ENCODE data around the gene BRSK1.

BRSK1 gene

DNA sequence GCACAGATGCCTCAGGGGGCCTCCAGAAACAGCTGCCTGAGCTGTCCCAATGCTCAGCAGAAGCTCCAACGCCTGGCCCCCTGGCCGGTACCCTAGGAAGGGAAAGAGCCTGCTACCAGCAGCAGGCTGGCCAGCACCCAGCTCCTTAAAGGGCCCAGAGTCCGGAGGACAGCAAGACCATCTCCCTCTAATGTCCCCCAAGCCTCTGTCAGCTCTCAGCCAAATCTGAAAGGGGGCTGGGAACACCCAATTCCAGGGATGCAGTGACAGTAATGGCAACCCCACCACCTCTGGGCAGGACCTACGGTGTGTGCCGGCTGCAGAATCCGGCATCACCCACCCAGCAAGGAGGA, 29.2 kb upstream of the BRSK1 start:
- DNase-seq, result no peak

DNA sequence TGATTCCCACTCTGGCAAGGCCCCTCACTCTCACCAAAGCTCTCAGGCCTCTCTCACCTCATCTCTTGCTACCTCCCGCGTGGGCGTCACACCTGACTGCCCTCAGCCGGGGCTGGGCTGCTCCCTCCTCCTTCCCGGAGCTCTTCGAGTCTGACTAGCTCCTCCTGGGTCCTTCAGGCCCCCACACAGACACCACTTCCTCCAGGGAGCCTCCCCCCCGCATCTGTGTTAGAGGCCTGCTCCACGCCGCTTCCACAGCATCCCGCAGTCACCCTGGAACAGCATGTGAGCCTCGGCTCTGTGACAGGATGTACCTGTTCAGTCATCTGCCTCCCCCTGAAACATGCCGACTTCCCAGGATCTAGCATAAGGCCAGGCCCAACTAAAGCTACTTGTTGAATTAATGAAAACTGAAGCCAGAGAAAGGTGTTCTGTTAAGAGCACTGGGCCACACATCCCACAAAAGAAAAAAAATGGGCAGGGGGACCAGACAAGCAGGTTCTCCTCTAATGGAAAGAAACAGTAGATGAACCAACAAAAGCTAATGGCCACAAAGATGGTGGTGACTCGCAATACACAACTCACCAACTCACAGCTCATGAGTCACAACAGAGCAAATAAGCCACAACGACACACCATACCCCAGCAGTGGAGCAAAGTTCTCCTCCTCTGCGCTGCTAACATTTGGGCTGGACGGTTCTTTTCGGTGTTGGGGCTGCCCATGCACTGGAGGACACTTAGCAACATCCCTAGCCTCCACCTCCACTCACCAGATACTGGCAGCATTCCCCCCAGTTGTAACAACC, 28.0 kb upstream of the BRSK1 start:
- no peak for DNase-seq

DNA sequence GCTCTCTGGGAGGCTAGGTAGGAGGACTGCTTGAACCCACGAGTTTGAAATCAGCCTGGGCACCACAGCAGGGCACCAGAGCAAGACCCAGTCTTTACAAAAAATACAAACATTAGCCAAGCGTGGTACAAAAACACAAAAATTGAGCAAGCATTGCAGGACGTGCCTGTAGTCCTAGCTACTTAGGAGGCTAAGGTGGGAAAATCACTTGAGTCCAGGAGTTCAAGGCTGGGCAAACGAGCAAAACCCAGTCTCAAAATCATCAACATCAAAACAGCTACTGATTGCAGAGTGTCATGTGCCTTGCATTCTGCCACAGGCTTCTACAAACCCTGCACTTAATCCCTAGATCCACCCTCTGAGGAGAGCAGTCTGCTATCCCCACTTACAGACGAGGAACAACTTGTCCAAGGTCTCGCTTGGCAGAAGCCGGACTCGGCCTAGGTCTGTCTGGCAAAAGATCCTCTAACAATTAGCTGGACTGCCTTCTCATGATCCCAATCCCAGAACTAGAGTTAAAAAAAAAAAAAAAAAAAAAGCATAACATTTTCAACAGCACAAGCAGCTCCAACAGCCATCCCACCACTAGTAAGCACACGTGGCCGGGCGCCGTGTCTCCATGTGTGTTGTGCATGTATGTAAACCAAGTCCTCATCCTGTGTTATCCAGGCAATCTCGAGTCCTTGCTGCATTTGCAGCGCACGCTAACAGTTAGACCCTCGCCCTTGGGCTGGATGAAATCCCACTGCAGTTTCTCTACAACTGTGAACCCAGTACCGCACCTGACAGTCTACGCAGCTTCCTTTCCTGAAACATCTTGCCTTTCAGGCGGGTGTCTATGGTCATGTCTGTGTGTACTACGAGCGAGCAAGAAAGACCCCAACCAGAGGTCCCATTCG, 27.0 kb upstream of the BRSK1 start:
- no peak for DNase-seq

DNA sequence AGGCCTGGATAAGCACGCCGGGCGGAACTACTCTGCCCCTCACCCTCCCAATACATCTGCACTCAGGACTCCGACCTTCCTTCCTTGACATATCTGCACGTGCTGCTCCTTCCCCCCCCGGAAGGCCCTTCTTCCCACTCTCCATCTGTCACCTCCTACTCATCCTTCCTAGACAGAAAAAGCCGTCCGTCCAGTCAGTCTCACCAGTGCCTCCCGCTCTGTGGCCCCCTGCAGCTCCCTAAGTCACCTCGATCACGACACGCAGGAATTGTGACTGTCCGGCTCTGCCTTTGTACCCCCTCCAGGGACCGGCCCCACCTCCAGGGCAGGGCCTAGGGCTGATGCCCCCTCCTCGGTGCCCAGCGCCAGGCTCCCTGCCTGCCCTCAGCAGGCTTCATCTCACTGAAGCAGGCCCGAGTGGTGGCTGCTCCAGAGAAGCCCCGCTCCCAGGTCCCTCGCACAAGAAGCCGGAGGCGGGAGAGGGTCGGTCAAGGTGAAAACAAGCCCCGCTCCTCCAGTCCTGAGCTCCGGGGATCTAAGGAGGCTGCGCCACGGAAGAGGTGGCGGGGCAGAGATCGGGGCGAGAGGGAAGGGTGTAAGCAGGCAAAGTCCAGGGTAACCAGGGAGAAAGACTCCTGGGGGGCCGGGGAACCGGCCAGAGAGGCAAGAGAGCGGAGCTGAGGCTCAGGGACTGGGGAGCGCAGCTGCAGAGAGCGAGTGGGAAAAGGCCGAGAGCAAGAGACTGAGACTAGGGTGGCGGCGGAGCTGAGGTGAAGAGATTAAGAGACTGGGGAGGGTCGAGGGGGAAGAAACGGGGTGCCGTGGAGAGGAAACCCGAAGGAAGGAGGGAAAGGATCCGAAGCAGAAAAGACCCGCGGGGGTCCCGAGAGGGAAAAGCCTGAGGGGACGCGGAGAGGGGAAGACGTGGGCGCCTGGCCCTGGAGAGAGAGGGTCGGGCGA, 26.1 kb upstream of the BRSK1 start:
- DNase-seq, result no peak

DNA sequence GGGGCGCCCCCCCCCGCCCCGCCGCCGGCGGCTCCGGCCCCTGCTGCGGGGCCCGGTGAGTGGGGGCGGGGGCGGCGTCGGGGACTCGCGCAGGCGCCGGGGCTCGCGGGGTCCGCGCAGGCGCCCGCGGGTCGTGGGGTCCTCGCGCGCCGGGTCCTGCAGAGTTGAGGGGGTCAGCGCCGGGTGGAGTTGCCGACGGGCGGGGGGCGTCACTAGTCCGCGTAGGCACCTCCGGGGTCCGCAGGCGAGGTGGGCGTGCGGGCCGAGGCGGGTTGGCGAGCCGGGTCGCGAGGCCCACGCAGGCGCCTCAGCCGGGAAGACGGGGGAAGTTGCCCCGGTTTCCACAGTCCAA, 25.3 kb upstream of the BRSK1 start:
- DNase-seq, result no peak

DNA sequence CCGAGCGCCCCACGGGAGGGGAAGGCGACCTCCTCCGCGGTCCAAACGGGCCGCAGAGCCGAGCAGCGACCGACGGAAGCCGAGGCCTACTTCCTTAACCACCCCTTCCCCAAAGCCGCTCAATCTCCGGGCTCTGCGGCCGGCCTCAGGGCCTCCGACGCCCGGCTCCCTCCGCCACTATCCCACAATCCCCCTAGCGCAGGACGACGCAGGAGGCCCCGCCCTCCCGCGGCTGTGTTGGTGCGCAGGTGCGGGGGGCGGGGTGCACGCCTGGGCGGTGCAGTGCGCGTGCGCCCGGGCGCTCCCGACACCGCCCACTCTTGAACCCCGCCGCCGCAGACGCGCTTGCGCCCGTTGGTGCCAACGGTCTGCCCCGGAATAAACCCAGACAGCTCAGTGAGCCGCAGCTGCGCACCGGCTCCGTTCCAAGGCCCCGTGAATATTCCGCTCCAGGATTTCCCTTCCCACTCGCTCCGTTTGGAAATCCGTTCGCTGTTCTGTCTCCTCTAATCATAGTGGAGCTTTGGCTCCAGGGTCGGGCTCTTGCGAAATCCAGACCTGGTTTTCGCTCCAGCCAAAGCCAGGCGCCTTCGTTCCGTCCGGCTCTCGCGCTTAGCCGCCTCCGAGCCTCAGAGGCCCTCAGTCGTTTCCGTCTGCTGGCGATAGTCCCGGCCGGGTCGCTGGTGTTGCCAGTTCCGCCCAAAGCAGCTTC, 24.8 kb upstream of the BRSK1 start, which contains the start of gene PPP6R1:
TSS of gene PPP6R1 (minus strand) at position 190 of the 712 bp plus-strand sequence. CDS start 11,914 bp downstream, outside the sequence.
- DNase-seq, result peak; percentile 96

DNA sequence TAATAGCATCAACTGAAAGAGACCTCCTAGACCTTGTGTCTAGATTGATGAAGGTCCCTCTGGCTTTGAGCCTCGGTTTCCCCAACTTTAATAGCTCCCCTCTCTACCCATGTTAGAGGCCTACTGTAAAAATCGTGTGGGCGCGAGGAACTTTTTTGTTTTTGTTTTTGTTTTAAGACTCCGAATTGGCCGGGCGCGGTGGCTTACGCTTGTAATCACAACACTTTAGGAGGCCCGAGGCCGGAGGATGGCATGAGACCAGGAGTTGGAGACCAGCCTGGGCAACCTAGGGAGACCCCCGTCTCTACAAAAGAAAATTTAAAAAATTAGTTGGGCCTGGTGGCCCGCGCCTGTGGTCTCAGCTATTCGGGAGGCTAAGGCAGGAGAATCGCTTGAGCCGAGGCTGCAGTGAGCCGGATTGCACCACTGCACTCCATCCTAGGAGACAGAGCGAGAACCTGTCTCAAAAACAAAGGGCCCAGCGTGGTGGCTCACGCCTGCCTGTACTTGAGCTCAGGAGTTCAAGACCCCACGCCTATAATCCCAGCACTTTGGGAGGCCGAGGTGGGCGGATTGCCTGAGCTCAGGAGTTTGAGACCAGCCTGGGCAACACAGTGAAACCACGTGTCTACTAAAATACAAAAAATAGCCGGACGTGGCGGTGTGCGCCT, 24.1 kb upstream of the BRSK1 start:
- no peak for DNase-seq

DNA sequence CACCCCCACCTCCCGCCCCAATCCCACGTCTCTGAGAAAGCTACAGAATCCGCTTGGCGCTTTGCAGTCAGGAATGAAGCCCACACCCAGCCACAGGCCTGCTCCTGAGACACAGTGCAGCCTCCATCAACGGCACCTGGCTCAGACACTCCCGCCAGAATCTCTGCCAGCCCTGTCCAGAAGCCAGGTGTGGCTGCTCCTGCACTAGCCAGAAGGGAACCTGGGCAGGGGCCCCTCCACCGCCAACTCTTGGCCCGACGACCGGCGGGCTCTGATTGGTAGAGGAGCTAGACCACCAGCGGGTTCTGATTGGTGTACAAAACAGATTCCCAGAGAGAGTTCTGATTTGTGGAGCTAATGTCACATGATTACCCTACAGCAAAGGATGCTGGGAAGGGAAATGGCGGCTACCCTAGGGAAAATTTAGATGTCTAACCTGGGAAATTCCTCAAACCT, 22.1 kb upstream of the BRSK1 start:
- no peak for DNase-seq

DNA sequence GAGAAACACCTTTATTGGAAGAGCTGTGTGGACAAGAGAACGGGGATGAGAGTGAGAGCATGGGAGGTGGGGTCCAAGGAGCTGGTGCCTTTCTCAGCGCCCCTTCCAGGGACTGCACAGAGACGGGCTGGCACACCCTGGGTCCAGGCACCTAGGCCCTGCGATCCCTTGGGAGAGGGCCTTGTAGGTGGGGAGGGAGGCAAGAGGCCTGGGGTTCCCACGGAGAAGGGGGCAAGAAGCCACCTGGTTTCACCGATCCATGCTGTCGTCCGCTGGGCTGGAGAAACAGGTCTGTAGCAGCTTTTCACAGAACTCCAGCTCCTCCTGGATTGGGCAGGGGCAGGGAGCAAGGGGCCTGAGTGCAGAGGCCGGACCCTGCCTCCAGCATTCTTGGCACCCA, 21.4 kb upstream of the BRSK1 start:
- DNase-seq, result no peak

DNA sequence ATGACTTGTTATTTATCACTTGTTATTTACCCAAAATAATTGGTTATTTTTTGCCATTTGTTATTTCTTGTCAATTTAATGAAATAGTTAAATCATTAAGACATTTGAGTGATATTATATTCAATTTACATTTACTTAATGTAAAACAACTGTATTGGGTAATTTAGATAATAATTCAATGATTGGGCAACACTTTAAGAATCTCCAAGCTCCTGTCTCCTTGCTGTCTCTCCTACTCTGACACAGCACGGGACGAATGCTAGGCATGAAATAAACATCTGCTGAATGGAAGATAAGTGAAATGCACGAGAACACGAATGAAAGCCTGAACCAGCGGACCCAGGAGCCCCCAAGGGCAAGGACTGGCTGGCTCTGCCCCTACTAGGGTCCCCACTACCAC, 19.3 kb upstream of the BRSK1 start:
- DNase-seq, result no peak

DNA sequence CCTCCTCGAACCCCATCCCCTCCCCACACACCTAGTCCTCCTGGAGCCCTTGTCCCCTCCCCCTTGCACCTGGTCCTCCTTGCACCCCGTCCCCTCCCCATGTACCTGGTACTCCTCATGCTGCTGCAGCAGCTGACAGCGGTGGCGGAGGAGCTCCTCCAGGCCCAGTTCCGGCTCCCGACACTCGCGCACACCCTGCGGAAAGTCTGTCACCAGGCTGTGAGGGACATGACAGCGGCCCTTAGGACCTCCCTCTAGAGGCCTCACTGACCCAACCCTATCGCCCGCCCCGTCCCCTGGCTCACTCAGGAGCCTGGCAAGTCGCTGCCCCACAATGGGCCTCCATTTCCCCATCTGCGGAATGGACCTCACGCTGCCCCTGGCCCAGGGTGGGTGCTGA, 18.6 kb upstream of the BRSK1 start:
- DNase-seq, result no peak

DNA sequence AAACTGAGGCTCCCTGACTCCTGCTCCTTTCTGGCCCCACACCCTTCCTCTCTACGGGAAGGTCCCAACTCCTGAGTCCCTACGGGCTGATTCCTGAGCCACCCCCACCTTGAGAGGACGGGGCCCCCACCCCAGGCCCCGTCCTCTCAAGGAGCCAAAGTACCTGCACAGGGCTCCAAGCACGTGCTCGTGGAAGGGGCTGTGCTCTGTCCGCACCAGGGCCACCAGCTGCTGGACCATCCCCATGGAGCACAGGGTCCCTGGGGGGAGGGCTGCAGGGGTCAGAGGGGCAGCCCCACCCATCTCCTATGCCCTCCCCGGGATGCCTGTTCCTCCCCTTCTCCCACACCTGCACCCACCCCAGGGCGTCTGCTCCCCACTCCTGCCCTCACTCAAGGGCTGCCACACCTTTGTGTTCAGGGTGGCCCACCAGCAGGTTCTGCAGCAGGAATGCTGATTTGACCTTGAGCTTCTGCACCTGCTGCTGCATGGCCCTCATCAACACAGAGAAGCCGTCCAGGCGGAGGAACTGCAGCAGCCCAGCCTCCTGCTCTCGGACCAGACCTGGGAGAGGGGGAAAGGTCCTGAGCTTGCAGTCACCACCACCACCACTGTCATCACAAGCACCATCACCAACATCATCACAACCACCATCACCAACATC, 17.9 kb upstream of the BRSK1 start:
- DNase-seq, result no peak

DNA sequence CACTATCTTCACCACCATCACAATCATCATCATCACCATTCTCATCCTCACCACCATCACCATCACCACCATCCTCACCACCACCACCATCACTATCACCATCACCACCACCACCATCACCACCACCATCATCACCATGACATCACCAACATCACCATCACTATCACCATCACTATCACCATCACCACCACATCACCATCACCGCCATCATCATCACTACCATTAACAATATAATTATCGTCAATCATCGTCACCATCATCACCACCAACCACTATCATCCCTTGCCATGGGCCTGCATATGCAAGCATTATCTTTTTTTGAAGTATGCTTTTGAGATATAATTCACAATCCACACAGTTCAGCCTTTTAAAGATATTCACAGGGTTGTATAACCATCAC, 17.4 kb upstream of the BRSK1 start:
- DNase-seq, result no peak

DNA sequence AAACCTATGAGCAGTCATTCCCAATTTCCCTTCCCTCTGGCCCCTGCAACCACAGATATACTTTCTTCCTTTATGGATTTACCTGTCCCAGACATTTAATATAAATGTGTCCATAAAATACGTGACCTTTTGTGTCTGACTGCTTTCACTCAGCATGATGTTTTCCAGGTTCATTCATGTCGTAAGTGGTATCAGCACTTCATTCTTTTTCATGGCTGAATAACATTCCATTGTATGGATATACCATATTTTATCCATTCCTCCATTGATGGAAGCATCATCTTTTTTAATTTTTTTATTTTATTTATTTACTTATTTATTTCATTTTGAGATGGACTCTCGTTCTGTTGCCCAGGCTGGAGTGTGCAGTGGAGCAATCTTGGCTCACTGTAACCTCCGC, 17.0 kb upstream of the BRSK1 start:
- DNase-seq, result no peak

DNA sequence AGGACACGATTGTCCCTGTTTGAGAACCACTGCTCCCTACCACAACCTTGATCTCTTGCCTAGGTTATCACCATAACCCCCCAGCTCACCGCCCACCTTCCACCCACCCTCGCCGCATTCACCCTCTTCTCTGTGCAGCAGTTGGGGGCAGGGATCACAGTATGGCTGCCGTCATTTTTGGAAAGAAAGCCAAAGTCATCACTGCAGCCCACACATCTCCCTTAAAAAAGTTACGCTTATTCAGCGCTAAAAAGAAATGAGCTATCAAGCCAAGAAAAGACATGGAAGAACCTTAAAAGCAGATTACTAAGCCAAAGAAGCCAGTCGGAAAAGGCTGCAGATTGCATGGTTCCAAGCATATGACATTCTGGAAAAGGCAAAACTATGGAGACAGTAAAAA, 14.5 kb upstream of the BRSK1 start:
- no peak for DNase-seq

DNA sequence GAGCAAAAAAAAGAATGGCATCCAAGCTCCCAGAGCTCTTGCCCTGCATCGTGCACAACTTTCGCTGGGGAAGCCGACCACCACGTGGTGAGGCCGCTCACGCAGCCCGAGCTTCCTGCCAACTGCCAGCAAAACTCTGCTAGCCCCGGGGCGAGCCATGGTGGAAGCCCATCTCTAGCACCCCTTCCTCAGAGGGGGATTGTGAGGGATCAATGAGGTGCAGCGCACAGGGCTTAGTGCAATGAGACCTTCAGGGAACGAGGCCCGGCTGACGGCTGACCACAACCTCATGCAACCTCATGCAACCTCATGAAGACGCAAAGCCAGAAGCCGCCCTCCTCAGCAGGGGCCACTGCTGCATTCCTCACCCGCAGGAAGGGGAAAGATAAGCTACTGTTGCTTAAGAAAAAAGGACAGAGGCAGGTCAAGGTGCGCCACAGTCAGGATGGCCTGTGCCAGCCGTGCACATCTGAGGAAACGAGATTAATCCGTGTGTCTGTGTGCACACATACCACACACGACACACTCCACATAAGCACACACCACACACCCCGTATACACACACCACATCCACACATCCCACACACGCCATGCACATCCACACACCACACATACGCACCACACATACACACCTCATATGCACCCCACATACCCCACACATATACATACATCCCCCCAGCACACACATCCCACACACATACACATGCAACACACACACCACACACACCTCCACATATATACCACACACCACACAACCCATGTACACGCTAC, 13.4 kb upstream of the BRSK1 start:
- DNase-seq, result no peak

DNA sequence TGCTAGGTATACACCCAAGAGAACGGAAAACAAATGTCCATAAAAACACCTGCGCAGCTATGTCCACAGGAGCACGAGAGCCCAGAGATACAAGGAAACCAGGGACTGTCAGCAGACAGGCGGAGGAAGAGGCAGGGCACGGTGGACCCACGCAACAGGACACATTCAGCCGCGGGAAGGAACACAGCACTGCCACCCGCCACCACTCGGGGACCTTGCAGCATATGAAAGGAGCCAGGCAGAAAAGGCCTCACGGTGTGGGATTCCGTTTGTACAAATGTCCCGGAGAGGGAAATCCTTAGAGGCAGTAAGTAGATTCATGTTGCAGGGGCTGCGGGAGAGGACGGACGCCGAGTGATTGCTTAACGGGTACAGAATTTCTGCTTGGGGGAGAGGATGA, 11.7 kb upstream of the BRSK1 start:
- DNase-seq, result no peak

DNA sequence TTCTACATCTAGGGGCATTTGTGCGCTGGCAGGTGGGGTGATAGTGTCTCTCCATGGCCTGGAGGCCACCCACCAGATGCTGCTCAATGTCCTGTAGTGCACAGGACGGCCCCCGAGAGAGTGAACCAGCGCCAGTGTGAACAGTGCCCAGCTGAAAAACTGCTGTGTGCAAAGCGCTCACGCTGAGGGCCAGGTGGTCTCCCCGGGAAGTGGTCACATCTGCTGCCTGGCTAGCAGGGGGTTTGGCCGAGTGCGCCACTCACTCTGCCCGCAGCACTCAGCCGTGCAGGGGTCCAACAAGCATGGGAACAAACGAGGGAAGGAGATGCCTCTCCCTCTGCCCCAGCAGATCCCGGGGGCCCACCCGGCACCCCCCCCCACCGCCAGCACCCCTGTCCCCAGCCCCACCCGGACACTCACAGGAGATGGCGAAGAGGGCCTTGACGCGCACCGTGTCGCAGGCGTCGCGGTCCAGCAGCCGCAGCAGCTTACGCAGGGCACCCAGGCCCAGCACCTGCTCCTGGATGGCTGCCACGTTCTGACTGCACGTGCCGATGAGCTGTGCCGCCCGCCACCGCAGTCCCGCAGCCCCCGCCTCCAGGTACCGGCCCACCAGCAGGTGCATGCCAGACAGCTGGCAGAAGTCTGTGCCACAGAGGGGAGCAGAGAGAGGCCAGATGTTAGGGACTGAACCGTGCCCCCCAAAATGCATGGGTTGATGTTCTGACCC, 9.7 kb upstream of the BRSK1 start:
- DNase-seq, result no peak

DNA sequence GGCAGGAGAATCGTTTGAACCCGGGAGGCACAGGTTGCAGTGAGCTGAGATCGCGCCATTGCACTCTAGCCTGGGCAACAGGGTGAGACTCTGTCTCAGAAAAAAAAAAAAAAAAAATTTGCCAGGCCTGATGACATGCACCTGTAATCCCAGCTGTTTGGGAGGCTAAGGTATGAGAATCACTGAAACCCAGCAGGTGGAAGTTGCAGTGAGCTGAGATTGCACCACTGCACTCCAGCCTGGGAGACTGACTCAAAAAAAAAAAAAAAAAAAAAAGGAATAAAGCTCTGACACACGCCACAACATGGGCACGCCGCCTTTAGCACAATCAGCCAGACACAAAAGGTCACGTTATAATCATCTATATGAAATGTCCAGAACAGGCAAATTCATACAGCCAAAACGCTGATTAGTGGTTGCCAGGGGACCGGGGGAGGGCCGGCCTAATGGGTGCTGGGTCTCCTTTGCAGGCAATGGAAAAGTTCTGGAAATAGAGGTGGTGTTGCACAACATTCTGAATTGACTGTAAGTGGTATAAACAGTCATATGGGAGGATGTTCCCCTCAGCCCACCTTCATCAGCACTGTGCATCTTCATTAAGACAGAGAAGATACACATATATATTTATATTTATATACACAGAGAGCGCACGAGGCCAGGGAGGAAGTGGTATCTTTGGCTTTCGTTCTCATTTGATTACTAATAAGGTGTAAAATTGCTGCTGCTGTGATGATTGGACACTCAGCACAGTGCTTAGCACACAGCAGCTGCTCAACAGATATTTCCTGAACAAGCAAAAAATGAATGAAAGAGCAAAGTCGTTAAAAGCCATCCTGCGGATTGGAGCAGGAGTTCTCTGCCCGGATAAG, 7.7 kb upstream of the BRSK1 start:
- DNase-seq, result no peak
